Inflammatory macrophage treated with lipopolysaccharide for 1 hour (primary cell): ENCODE data around the gene LBX1.

ENCODE experiments used
- DNase-seq, 2 donors: peaks; one replicate each; pipeline ENCODE4 v3.0.0-alpha.2; 2020 to 2022

Gene LBX1

GRCh38 chr10:101241840-101242707 lies 12.8 kb upstream of the LBX1 start:
- no peak for DNase-seq

GRCh38 chr10:101238732-101239105 lies 9.5 kb upstream of the LBX1 start:
- DNase-seq, result peak in 1 of 2 donors; percentile 37

- no peak for DNase-seq
Observed at GRCh38 chr10:101237982-101238731, 8.9 kb upstream of the LBX1 start.

GRCh38 chr10:101237081-101237981 lies 8.1 kb upstream of the LBX1 start:
- DNase-seq, result no peak

GRCh38 chr10:101236376-101237080 lies 7.3 kb upstream of the LBX1 start:
- DNase-seq, result no peak

DNA sequence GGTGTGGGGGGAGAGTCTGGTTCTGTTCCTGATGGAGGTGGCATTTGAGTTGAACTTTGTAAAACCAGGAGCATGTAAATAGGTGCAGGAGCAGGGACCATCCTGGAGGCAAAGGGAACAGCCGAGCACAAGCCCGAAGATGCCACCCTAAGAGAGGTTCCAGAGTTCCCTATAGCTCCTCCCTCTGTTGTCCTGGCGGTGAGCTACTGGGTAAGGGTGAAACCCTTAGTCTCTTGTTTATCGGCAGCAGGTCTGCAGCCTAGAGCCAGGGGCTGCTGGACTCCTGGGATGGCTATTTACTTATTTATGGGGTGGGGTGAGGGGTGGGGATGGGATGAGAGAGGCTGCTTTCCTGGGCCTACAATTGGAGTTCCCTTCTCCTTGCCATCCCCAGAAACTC lies 6.5 kb upstream of the LBX1 start:
- DNase-seq, result no peak

- DNase-seq, result no peak
Observed at GRCh38 chr10:101234333-101234732, 5.1 kb upstream of the LBX1 start.

- DNase-seq, result no peak
Observed at GRCh38 chr10:101233863-101234262, 4.6 kb upstream of the LBX1 start.

DNA sequence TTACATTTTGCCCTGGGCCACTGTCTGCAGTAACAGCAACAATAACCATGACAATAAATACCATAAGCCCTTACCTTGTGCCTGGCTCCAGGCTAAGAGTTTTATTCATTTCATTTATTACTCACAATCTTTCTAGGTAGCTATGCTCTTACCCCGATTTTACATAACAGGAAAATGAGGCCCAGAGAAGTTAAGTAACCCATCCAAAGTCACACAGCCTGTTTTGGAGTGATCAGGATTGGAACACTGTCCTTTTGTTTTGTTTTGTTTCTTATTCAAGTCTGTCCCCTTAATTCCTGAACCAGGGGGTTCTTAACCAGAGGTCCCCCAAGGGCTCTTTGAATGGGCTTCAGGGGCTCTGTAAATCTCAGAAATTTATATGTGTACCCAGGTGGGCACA lies 4.2 kb upstream of the LBX1 start:
- DNase-seq, result no peak

- DNase-seq, result no peak
Observed at GRCh38 chr10:101231912-101232689, 2.8 kb upstream of the LBX1 start.

DNA sequence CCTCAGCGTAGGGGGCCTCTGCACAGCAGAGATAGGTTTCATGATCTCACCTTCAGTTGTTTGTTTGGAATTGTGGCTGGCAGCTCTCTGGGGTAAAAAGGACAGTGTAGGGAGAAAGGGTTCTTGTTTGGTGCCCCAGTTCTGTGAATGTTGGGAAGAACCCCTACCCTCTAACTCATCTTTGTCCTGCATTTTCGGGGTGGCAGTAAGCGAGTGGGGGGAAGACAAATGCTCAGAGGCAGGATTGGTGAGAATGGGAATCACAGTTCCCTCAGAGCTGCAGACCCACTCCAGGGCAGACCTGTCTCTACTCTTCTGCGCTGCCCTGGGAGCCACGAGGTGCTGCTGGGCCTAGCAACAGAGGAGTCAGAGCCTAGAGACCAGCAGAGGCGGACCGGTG lies 1.8 kb upstream of the LBX1 start:
- DNase-seq, result no peak

- no peak for DNase-seq
Observed at GRCh38 chr10:101230183-101230917, 1.1 kb upstream of the LBX1 start.

DNA sequence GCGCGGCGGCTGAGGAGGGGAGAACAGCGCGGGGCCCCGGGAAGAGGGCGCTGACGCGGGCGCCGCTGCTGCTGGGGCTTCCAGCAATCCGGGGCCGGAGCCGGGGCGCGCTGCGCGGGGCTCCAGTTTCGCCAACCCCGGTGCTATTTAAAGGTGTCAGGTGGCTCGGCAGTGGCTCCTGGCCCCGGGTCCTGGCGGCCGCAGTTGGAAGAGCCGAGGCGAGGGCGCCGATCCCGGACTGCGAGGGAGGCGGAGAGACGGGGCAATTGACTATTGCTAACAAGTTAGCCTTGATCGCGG lies 347 bp downstream of the LBX1 start:
- DNase-seq, result no peak

DNA sequence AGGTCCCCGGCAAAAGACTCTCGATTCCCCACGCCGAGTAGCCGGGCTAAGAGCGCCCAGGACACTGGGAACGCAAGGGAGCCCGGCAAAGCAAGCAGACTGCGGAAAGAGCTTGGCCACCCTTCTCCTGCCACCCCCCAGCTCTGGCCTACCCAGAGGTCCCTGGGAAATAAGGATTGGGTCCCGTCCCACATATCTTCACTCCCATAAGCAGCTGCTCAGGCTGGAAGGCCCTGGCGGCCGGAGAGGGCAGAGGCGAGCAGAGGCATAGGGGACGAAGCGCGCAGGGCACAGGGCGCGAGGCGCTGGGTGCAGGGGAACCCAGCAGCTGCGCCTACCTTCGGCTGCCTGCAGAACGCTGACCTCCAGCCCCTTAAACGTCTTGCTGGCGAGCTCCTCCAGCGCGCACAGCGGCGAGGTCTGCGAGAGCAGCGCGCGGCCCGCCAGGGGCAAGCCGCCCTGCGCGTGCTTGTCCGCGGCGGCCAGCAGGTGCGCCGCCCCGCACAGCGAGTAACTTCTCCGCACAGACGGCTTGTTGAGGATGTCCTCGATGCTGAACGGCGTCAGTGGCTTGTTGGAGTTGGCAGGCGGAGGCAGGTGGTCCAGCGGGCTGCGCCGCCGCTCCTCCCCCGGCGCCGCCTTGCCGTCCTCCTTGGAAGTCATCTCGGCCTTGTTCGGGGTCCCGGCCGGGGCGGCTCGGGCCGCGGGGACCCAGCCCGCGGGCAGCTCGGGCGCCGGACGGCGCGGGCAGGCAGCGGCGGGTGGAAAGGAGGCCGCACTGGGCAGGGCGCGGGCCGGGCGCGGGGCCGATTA lies 904 bp downstream of the LBX1 start:
- no peak for DNase-seq

- no peak for DNase-seq
Observed at GRCh38 chr10:101227429-101228152, 1.7 kb downstream of the LBX1 start.

DNA sequence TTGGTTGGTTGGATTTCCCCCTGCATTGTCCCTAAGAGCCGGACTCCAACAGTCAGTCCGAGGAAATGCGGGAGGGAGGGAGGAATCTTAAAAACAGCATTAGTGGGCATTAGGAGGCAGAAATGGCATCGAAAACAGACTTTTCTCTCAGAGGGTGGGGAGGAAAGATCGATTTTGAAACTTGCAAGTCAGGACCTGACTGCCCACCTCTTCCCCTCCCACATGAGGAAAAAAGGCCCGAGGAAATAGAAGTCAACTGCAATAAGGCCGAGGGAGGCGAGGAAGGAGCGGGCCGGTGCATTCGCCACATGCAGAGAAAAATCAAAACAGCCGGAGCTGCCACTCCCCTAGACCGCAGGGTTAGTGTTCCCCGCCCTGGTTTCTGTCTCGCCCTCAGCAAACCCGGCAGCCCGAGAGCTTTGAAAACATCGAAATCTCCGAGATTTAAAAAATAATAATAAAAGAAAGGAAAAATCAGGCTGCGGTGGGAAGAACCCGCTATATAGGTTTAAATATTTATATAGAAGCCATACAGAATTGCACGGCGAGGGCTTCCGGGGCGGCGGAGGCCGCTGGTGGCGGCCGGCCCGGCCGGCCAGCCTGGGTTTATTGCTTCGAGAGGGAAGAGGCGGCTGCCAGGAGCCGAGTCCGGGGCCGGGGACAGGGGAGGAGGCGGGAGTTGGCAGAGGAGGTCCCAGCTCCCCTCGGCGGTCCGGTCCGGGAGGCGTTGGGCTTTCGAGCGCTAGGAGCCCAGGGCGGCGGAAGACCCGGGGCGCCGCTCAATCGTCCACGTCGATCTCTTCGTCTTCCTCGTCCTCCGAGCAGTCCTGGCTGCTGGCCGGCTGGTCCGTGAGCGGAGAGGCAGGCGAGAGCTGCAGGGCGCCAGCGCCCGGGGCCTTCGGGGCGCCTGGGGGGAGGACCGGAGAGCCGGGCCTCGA lies 2.5 kb downstream of the LBX1 start:
- DNase-seq, result no peak

- DNase-seq, result no peak
Observed at GRCh38 chr10:101225846-101226421, 3.3 kb downstream of the LBX1 start.
